ENCODE results near the gene NAV2. TPM values are rescaled to one million over a fixed set of nuclear protein-coding genes. Genes with fewer than 3 reads are reported as not detected.

Gene NAV2
- total and polyA plus RNA-seq, 10 donors, result 0.46 to 11.6 (median 4.1) TPM

- no peaks in the 10 kb centered on the region for H3K4me1 ChIP-seq
- TF ChIP-seq POLR2A (IDR thresholded peaks at IDR 0.05) (no peak), POLR2AphosphoS5 (IDR thresholded peaks at IDR 0.05) (no peak), CTCF (IDR thresholded peaks at IDR 0.05 in 8 of 11, conservative IDR thresholded peaks at IDR 0.05 in 3 of 11) (no peak)
- H3K4me3 ChIP-seq, result no peak overlapping the region
- no peak overlapping the region for H3K27ac ChIP-seq
- no peaks in the 10 kb centered on the region for H3K36me3 ChIP-seq
- DNase-seq, result no peak
- 87 to 93% (median 92%) methylated on average over 8 of the region's 8 CpGs for whole genome bisulfite sequencing, 5 donors
- intact Hi-C loops (cut with DNase I; ENCODE audit: low total_unique reads), result no loop called here
- no peaks in the 10 kb centered on the region for H3K9me3 ChIP-seq
- H3K27me3 ChIP-seq (replicated peaks in 1 of 7), result peaks cover 0 to 10% (median 0%) of the 10 kb centered on the region in 7 donors
Measured at GRCh38 chr11:20010156-20010850, 297.7 kb downstream of the NAV2 start.

- intact Hi-C loops (cut with DNase I; ENCODE audit: low total_unique reads), result no loop called here
- Histone ChIP-seq H3K36me3 (no peaks in the 10 kb centered on the region), H3K9me3 (no peaks in the 10 kb centered on the region)
Measured at GRCh38 chr11:20010851-20011225, 298.2 kb downstream of the NAV2 start.

GRCh38 chr11:20011307-20011951 is 298.8 kb downstream of the NAV2 start:
- Histone ChIP-seq H3K36me3 (no peaks in the 10 kb centered on the region), H3K9me3 (no peaks in the 10 kb centered on the region), H3K27me3 (replicated peaks in 1 of 7) (peaks cover 0 to 10% (median 0%) of the 10 kb centered on the region in 7 donors), H3K27ac (no peak overlapping the region), H3K4me1 (no peaks in the 10 kb centered on the region), H3K4me3 (no peak overlapping the region)
- intact Hi-C loops (cut with DNase I; ENCODE audit: low total_unique reads), result no loop called here
- no peak for DNase-seq
- TF ChIP-seq POLR2A (IDR thresholded peaks at IDR 0.05) (no peak), POLR2AphosphoS5 (IDR thresholded peaks at IDR 0.05) (no peak), CTCF (IDR thresholded peaks at IDR 0.05 in 8 of 11, conservative IDR thresholded peaks at IDR 0.05 in 3 of 11) (no peak)
- WGBS, 5 donors, result 75 to 95% (median 87%) methylated on average over 5 of the region's 5 CpGs

More at GRCh38 chr11:20010851-20011225, 298.2 kb downstream of the NAV2 start:
- H3K4me3 ChIP-seq, result no peak overlapping the region
- TF ChIP-seq POLR2AphosphoS5 (IDR thresholded peaks at IDR 0.05) (no peak), POLR2A (IDR thresholded peaks at IDR 0.05) (no peak), CTCF (IDR thresholded peaks at IDR 0.05 in 8 of 11, conservative IDR thresholded peaks at IDR 0.05 in 3 of 11) (no peak)
- H3K27me3 ChIP-seq (replicated peaks in 1 of 7), result peaks cover 0 to 10% (median 0%) of the 10 kb centered on the region in 7 donors
- no peak overlapping the region for H3K27ac ChIP-seq
- no peak for DNase-seq
- 90 to 95% (median 94%) methylated on average over 3 of the region's 3 CpGs for WGBS, 5 donors
- no peaks in the 10 kb centered on the region for H3K4me1 ChIP-seq

- peaks cover 0 to 10% (median 0%) of the 10 kb centered on the region in 7 donors for H3K27me3 ChIP-seq (replicated peaks in 1 of 7)
- H3K27ac ChIP-seq, result no peak overlapping the region
- H3K4me1 ChIP-seq, result no peaks in the 10 kb centered on the region
- no peak overlapping the region for H3K4me3 ChIP-seq
- no peaks in the 10 kb centered on the region for H3K36me3 ChIP-seq
- no peaks in the 10 kb centered on the region for H3K9me3 ChIP-seq
- 53 to 67% (median 60%) methylated on average over 7 of the region's 7 CpGs for WGBS, 5 donors
- no peak for TF ChIP-seq CTCF (IDR thresholded peaks at IDR 0.05 in 8 of 11, conservative IDR thresholded peaks at IDR 0.05 in 3 of 11)
- TF ChIP-seq POLR2A (IDR thresholded peaks at IDR 0.05), result no peak
- TF ChIP-seq POLR2AphosphoS5 (IDR thresholded peaks at IDR 0.05), result no peak
- intact Hi-C loops (cut with DNase I; ENCODE audit: low total_unique reads), result no loop called here
- DNase-seq, result no peak
Measured at GRCh38 chr11:20013346-20014066, 300.9 kb downstream of the NAV2 start.
